GM23248 (cell line): ENCODE results near the gene CARS1.

Experiments used
- EZH2 ChIP-seq: fragments of 200-600 bp; sonication (generic); IDR thresholded peaks from 2 replicates; pipeline ENCODE4 v1.6.1; 2018; ENCODE audit warnings: antibody characterized with exemption, mild to moderate bottlenecking; ENCODE audit not compliant: insufficient read depth, poor library complexity, severe bottlenecking
- EZH2phosphoT487 ChIP-seq: fragments of 200-600 bp; sonication (generic); IDR thresholded peaks from 2 replicates; pipeline ENCODE4 v1.6.1; 2018; ENCODE audit warnings: antibody characterized with exemption, moderate library complexity, mild to moderate bottlenecking, low read depth; ENCODE audit not compliant: insufficient read depth

DNA sequence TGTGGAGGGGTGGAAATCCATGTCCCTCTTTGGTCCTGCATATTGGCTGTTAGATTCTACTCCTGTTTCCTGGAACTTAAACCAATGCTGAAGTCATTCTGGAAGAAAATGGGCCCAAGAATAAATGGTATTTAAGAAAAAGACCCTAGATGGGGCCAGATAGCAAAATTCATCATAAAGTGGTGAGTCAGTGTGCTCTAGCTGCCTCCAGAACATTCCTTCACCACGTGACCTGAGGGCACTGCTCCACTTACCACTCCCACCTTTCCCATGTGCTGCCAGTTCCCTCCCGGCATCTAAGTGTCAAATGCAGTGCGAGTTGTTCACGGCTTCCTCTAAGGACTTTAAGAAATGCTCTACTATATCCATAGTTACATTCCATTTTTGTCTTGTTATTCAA, 34.2 kb downstream of the CARS1 start:
- TF ChIP-seq EZH2 = no peak
- TF ChIP-seq EZH2phosphoT487 = no peak
